22Rv1 (cell line): ENCODE results near the gene BNC2.

Experiments
- ZFX ChIP-seq: fragments of 450-650 bp; IDR thresholded peaks from 2 replicates; pipeline ENCODE4 v1.6.1; 2017; ENCODE audit warnings: antibody characterized with exemption, borderline replicate concordance
- TF ChIP-seq, protein P1 (sequence below): fragments of 450-650 bp; IDR thresholded peaks from 2 replicates; pipeline ENCODE4 v1.5.1; 2017; ENCODE audit warnings: mild to moderate bottlenecking

DNA sequence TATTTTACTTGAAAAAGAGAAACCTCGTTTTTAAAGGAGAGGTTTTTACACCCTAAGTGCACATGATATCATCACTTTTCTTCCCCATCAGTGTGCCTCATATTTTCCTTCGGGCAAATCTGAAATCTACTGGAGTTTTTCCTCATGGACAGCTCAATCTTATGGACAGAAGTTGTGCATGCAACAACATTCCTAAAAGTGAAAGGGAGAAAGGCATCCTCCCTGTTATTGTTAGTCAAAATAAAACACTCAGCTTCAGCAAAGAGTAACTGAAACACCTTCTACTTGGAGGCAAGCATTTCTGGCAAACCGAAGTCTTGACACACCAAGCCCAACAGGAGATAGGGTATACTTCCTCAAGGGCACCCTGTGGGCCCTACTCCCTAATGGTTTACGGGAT is 217.9 kb downstream of the BNC2 start:
- TF ChIP-seq, protein P1, sequence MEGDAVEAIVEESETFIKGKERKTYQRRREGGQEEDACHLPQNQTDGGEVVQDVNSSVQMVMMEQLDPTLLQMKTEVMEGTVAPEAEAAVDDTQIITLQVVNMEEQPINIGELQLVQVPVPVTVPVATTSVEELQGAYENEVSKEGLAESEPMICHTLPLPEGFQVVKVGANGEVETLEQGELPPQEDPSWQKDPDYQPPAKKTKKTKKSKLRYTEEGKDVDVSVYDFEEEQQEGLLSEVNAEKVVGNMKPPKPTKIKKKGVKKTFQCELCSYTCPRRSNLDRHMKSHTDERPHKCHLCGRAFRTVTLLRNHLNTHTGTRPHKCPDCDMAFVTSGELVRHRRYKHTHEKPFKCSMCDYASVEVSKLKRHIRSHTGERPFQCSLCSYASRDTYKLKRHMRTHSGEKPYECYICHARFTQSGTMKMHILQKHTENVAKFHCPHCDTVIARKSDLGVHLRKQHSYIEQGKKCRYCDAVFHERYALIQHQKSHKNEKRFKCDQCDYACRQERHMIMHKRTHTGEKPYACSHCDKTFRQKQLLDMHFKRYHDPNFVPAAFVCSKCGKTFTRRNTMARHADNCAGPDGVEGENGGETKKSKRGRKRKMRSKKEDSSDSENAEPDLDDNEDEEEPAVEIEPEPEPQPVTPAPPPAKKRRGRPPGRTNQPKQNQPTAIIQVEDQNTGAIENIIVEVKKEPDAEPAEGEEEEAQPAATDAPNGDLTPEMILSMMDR, result no peak
- TF ChIP-seq ZFX, result no peak
